ENCODE data around the gene SERPINB8.

Gene SERPINB8

GRCh38 chr18:64011513-64011912, 41.6 kb downstream of the SERPINB8 start:
- DNase-seq (ENCODE audit: low spot score) (no peak), FAIRE-seq (no peak)

- DNase-seq (ENCODE audit: low spot score), result no peak
Observed at GRCh38 chr18:64017870-64018269, 48.0 kb downstream of the SERPINB8 start.

GRCh38 chr18:64019922-64020756, 50.3 kb downstream of the SERPINB8 start:
- FAIRE-seq, result no peak
- no peak for DNase-seq (ENCODE audit: low spot score)

More at GRCh38 chr18:64017870-64018269, 48.0 kb downstream of the SERPINB8 start:
- FAIRE-seq, result no peak

GRCh38 chr18:64026350-64026749, 56.5 kb downstream of the SERPINB8 start:
- FAIRE-seq (no peak), DNase-seq (ENCODE audit: low spot score) (no peak)

- DNase-seq (ENCODE audit: low spot score), result no peak
Observed at GRCh38 chr18:64027931-64028695, 58.2 kb downstream of the SERPINB8 start.

GRCh38 chr18:64029096-64029495, 59.2 kb downstream of the SERPINB8 start:
- DNase-seq (ENCODE audit: low spot score) (no peak), FAIRE-seq (no peak)

More at GRCh38 chr18:64027931-64028695, 58.2 kb downstream of the SERPINB8 start:
- no peak for FAIRE-seq

- FAIRE-seq, result no peak
- no peak for DNase-seq (ENCODE audit: low spot score)
Observed at GRCh38 chr18:64031411-64031810, 61.5 kb downstream of the SERPINB8 start.

- DNase-seq (ENCODE audit: low spot score) (no peak), FAIRE-seq (no peak)
Observed at GRCh38 chr18:64032312-64032711, 62.4 kb downstream of the SERPINB8 start.

- FAIRE-seq (no peak), DNase-seq (ENCODE audit: low spot score) (peak; percentile 20)
Observed at GRCh38 chr18:64037812-64038414, 68.0 kb downstream of the SERPINB8 start.
